GM19193 (cell line): ENCODE results near the gene DLK2.

ENCODE experiments used
- POLR2A ChIP-seq: IDR thresholded peaks from 4 replicates; pipeline ENCODE4 v1.6.1; 2011; ENCODE audit not compliant: insufficient read depth, insufficient read length; ENCODE audit errors: extremely low read depth

Gene DLK2

DNA sequence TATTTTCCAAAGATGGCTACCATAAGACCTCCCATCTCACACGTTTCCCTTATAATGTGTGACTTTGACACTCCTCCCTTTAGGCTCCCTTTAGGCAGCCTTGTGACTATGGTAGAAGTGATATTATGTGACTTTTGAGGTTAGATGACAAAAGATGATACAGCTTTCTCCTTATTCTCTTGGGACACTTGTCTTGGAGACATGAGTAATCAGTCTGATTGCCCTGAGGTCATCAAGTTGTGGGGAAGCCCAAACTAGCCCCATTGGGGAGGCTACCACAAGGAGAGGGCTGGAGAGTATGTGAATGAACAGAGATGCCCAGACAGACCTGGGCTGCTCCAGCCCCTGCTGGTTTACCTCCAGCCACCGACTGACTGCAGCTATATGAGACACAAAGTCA, 10.6 kb upstream of the DLK2 start:
- no peak for TF ChIP-seq POLR2A

- no peak for TF ChIP-seq POLR2A
Observed at GRCh38 chr6:43464337-43464736, 9.0 kb upstream of the DLK2 start.

DNA sequence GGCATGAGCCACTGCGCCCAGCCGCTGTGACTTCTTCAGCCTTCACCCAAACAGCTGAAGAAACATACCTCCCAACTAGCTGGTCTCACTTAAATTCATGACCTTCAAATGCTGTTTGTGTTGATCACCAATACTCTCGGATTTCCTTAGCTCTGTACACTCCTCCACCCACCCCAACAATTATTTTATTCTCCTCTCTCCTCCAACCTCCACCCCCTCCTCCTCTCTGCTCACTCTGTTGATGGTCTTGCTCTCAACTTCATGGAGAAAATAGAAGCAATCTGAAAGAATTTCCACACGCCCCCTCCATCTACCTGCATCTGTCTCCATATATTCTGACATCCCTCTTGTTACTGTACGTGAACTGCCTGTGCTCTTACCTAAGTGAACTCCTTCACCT, 6.6 kb upstream of the DLK2 start:
- TF ChIP-seq POLR2A = no peak

DNA sequence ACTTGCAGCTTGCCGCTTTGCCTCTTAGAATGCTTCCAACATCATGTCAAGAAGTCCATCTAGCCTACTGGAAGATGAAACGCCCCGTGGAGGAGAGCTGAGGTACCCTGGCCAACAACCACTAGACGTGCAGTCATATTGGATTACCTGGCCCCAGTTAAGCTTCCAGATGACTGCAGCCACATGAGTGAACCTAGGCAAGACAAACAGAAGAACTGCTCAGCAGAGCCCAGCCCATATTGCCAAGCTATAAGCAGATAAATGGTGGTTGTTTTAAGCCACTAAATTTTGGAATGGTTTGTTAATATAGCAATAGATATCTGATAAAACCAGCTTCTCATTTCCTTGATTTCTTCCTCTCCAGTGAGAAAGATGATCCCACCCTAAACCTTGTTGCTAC, 4.7 kb upstream of the DLK2 start:
- no peak for TF ChIP-seq POLR2A

- no peak for TF ChIP-seq POLR2A
Observed at GRCh38 chr6:43459535-43459934, 4.2 kb upstream of the DLK2 start.

DNA sequence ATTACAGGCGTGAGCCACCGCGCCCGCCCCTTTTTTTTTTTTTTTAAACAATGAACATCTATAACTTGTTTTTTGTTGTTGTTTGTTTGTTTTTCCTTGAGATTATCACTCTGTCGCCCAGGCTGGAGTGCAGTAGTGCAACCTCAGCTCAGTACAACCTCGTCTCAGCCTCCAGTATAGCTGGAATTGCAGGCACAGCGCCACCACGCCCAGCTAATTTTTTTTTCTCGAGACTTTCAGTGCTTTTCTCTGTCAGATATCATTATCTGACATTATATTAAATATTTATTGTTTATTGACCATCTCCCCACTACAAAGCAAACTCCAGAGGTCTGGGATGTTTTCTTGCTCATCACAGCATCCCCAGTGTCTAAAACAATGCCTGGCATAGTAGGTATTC, 2.3 kb upstream of the DLK2 start:
- TF ChIP-seq POLR2A = no peak

DNA sequence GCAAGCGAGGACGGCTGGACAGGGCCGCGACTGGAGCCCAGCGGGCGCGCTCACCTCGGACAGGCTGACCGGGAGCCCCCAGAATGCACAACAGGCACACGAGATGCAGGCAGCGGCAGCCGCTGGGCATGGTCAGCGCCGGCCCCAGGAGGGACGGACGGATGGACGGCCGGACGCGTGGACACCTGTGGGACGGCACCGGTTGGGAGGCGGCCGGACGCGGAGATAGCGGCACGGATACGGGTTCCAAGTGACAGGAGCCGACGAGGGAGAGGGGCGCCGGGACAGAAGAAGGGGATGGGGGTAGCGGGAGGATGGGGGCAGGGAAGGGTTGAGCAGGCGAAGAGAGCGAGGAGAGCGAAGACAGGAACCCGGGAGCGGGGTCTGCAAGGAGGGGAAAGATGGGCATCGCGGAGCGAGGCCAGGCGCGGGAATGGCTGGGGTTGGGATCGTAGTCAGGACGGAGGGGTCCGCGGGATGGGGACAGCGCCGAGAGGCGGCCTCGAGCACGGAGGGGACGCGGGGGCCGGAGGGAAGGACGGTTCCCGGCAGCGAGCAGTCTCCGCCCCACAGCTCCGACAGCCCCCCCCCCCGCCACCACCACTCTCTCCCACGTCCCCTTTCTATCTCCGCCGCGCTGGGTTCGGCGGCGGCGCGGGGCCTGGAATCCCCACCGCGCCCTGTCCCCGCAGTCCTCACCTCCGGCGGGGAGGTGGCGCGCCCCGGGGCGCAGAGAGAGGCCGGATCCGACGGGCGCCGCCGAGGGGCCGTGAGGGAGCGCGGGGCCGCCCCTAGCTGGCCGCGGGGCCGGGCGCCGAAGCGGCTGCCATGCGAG, 435 bp downstream of the DLK2 start:
- TF ChIP-seq POLR2A = peak; percentile 4

DNA sequence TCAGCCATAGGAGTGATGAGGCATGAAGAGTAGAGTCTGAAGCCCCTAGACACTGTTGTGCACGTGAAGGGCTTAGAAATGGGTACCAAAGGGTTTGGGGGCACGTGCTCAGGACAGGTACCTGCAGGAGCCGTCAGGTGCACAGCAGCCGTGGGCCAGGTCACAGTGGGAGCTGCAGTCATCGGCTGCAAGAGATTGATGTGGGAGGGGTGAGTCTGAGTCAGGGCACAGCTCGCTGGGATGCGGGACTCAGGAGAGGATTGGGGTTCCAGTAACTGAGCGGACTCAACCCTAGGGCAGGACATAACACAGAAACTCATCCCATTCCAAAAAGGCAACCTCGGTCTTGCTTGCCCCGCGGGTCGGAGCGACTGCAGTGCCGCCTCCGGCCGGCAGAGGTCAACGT, 1.1 kb downstream of the DLK2 start:
- no peak for TF ChIP-seq POLR2A

DNA sequence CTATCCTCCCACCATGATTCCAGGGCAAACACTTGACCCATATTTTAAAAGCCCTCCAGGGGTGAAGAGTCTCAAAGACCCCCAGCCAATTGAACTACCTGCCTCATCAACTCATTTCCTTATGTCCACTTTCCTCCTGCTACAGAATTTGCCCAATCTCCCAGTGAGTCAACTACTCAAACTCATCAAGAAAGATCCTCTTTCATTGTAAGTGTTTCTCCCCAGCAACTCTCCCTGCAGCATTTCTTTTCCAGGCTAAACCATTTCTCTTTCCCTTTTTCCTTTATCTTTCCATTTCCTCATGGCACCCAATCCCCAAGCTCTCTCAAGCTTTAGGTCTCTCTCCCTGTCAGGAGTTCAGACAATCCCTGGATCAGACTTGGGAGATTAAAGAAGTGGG, 1.5 kb downstream of the DLK2 start:
- no peak for TF ChIP-seq POLR2A

DNA sequence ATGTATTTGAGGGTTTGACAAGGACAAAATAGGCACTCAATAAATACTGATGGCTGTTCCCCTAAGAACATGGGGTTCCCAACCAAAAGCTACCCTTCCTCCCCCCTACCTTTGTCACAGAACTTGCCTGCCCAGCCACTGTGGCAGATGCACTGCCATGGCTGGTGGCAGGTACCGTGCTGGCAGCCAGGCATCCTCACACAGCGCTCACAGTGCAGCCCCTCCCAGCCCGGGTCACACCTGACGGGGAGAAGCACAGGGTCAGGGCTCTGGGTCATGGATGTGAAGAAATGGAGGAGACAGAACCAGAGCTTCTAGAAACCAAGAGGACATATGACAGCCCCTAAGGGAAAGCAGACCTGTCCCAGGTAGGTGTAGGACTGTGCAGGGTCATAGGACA, 2.5 kb downstream of the DLK2 start:
- no peak for TF ChIP-seq POLR2A

- TF ChIP-seq POLR2A = no peak
Observed at GRCh38 chr6:43451939-43452338, 3.4 kb downstream of the DLK2 start.

- no peak for TF ChIP-seq POLR2A
Observed at GRCh38 chr6:43451348-43451747, 4.0 kb downstream of the DLK2 start.

GRCh38 chr6:43450699-43451131, 4.6 kb downstream of the DLK2 start:
- no peak for TF ChIP-seq POLR2A

DNA sequence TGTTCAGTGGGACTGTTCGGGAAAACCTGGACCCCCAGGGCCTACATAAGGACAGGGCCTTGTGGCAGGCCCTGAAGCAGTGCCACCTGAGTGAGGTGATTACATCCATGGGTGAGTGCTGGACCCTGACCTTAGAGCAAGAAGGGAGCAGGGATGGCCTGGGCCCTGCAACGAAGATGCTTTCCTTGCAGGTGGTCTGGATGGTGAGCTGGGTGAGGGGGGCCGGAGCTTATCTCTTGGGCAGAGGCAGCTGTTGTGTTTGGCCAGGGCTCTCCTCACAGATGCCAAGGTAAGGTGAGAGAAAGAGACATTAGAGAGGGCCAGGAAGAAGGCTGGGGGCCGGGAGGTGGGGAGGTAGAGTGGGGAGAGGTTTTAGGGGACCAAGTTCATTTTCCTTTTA, 6.4 kb downstream of the DLK2 start:
- no peak for TF ChIP-seq POLR2A

DNA sequence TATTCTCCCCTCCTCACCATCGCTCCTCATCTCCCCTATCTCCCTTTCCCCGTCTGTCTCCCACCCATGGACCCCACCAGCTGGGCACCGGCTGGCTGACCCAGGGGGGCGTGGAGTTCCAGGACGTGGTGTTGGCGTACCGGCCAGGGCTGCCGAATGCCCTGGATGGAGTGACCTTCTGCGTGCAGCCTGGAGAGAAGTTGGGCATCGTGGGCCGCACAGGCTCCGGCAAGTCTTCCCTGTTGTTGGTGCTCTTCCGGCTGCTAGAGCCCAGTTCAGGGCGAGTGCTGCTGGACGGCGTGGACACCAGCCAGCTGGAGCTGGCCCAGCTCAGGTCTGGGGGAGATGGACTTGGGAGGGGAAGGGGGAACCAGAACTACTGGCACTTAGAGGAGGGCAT, 7.7 kb downstream of the DLK2 start:
- no peak for TF ChIP-seq POLR2A

GRCh38 chr6:43445576-43445975, 9.8 kb downstream of the DLK2 start:
- TF ChIP-seq POLR2A = no peak

GRCh38 chr6:43444582-43444981, 10.8 kb downstream of the DLK2 start:
- no peak for TF ChIP-seq POLR2A
